ENCODE results near the gene LYRM4.

LYRM4 gene

DNA sequence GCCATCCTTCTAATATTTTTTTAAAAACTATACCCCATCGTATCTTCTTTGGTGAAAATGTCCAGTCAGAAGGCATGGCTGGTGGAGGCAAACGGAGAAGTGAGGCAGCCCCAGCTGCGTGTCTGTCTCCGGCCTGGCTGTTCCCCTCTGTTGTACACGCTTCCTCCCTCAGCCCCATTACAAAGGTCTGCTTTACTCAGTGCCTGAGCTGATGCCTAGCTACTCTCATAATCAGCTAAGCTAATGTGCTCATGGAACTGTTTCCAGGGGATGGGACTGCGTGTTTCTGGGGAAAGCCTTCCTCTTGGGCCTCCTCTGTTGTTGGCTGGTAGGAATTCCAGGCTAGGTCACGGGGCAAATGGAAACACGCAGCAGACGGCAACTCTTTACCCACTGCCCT is 108.3 kb downstream of the LYRM4 start:
- no peak for DNase-seq
- H3K79me2 ChIP-seq (ENCODE audit: control insufficient read depth, insufficient read depth, low read length, poor library complexity): no peaks in the 10 kb centered on the region
- H2BK12ac ChIP-seq (ENCODE audit: low read length): no peak overlapping the region
- no peak overlapping the region for H3K27ac ChIP-seq (ENCODE audit: low read depth, low read length)
- no peak overlapping the region for H2AK5ac ChIP-seq (ENCODE audit: low read length)
- H3K4me2 ChIP-seq (ENCODE audit: low read length): no peak overlapping the region
- H3K18ac ChIP-seq (ENCODE audit: low read length): no peak overlapping the region
- no peak overlapping the region for H2BK120ac ChIP-seq (ENCODE audit: insufficient read depth, low read length, poor library complexity)
- H2BK5ac ChIP-seq (ENCODE audit: low read depth, low read length, poor library complexity): no peak overlapping the region
- no peak overlapping the region for H3K14ac ChIP-seq (ENCODE audit: low read length)
- H4K91ac ChIP-seq (ENCODE audit: low read depth, low read length): no peak overlapping the region
- H3K9ac ChIP-seq (ENCODE audit: low read length): no peak overlapping the region
- no peaks in the 10 kb centered on the region for H3K36me3 ChIP-seq (ENCODE audit: control insufficient read depth in 1 of 2, insufficient read depth in 2 of 2, low read length in 2 of 2)
- H3K4ac ChIP-seq (ENCODE audit: low read depth, low read length): no peak overlapping the region
- no peaks in the 10 kb centered on the region for H3K79me1 ChIP-seq (ENCODE audit: low read length)
- H3K4me3 ChIP-seq (ENCODE audit: low read depth, low read length): no peak overlapping the region
- H3K23ac ChIP-seq (ENCODE audit: low read length): no peak overlapping the region
- no peak overlapping the region for H4K12ac ChIP-seq (ENCODE audit: low read depth, low read length)
- no peak overlapping the region for H2AFZ ChIP-seq (ENCODE audit: insufficient read depth, low read length, poor library complexity)
- no peaks in the 10 kb centered on the region for H3K9me3 ChIP-seq (ENCODE audit: insufficient read depth, low read depth, low read length)
- no peaks in the 10 kb centered on the region for H3K4me1 ChIP-seq (ENCODE audit: control insufficient read depth in 1 of 2, insufficient read depth in 2 of 2, low read length in 2 of 2)
- H3K27me3 ChIP-seq (ENCODE audit: insufficient read depth, low read length): no peaks in the 10 kb centered on the region
- WGBS (ENCODE audit: extremely low coverage, insufficient coverage, insufficient read length): no CpG with 5 or more reads among the region's 9 CpGs
- no peak overlapping the region for H4K8ac ChIP-seq (ENCODE audit: low read depth, low read length)

DNA sequence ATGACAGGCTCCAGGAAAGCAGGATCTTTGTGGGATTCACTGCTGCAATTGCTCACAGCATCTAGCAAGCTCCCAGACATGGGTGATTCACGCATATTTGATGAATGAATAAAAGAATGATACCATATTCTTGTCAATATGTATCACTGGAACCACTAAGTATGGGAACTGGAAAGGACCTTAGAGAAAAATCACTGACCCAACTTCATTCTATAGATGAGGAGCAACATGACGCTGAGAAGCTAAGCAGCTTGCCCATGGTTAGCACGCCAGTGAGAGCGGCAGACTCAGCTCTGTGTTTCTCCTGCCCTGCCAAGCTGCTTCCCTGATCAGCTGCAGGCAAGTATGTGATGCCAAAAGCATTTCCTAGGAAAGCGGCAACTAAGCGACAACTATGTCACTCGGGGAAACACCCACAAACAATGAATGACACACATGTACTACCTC is 108.8 kb downstream of the LYRM4 start:
- H3K79me1 ChIP-seq (ENCODE audit: low read length): no peaks in the 10 kb centered on the region
- no peak overlapping the region for H4K12ac ChIP-seq (ENCODE audit: low read depth, low read length)
- no peak overlapping the region for H3K4me2 ChIP-seq (ENCODE audit: low read length)
- no peaks in the 10 kb centered on the region for H3K27me3 ChIP-seq (ENCODE audit: insufficient read depth, low read length)
- H3K9me3 ChIP-seq (ENCODE audit: insufficient read depth, low read depth, low read length): no peaks in the 10 kb centered on the region
- H4K8ac ChIP-seq (ENCODE audit: low read depth, low read length): no peak overlapping the region
- H3K9ac ChIP-seq (ENCODE audit: low read length): no peak overlapping the region
- H3K79me2 ChIP-seq (ENCODE audit: control insufficient read depth, insufficient read depth, low read length, poor library complexity): no peaks in the 10 kb centered on the region
- H3K18ac ChIP-seq (ENCODE audit: low read length): no peak overlapping the region
- H2BK12ac ChIP-seq (ENCODE audit: low read length): no peak overlapping the region
- no peak overlapping the region for H3K27ac ChIP-seq (ENCODE audit: low read depth, low read length)
- H2BK120ac ChIP-seq (ENCODE audit: insufficient read depth, low read length, poor library complexity): no peak overlapping the region
- H3K14ac ChIP-seq (ENCODE audit: low read length): no peak overlapping the region
- no CpG with 5 or more reads among the region's 7 CpGs for WGBS (ENCODE audit: extremely low coverage, insufficient coverage, insufficient read length)
- H3K23ac ChIP-seq (ENCODE audit: low read length): no peak overlapping the region
- no peaks in the 10 kb centered on the region for H3K36me3 ChIP-seq (ENCODE audit: control insufficient read depth in 1 of 2, insufficient read depth in 2 of 2, low read length in 2 of 2)
- H3K4ac ChIP-seq (ENCODE audit: low read depth, low read length): no peak overlapping the region
- no peaks in the 10 kb centered on the region for H3K4me1 ChIP-seq (ENCODE audit: control insufficient read depth in 1 of 2, insufficient read depth in 2 of 2, low read length in 2 of 2)
- H4K91ac ChIP-seq (ENCODE audit: low read depth, low read length): no peak overlapping the region
- no peak for DNase-seq
- H2AK5ac ChIP-seq (ENCODE audit: low read length): no peak overlapping the region
- no peak overlapping the region for H2BK5ac ChIP-seq (ENCODE audit: low read depth, low read length, poor library complexity)
- no peak overlapping the region for H2AFZ ChIP-seq (ENCODE audit: insufficient read depth, low read length, poor library complexity)
- no peak overlapping the region for H3K4me3 ChIP-seq (ENCODE audit: low read depth, low read length)

GRCh38 chr6:5151360-5151954 is 109.3 kb downstream of the LYRM4 start:
- H3K4me1 ChIP-seq (ENCODE audit: control insufficient read depth in 1 of 2, insufficient read depth in 2 of 2, low read length in 2 of 2): peaks cover 4% of the 10 kb centered on the region in 2 experiments
- H3K23ac ChIP-seq (ENCODE audit: low read length): no peak overlapping the region
- H3K27me3 ChIP-seq (ENCODE audit: insufficient read depth, low read length): no peaks in the 10 kb centered on the region
- H3K9me3 ChIP-seq (ENCODE audit: insufficient read depth, low read depth, low read length): no peaks in the 10 kb centered on the region
- no peak overlapping the region for H2AK5ac ChIP-seq (ENCODE audit: low read length)
- H4K12ac ChIP-seq (ENCODE audit: low read depth, low read length): no peak overlapping the region
- H3K4me2 ChIP-seq (ENCODE audit: low read length): no peak overlapping the region
- H2BK5ac ChIP-seq (ENCODE audit: low read depth, low read length, poor library complexity): no peak overlapping the region
- H3K18ac ChIP-seq (ENCODE audit: low read length): no peak overlapping the region
- peaks cover 2% of the 10 kb centered on the region for H3K79me1 ChIP-seq (ENCODE audit: low read length)
- no peak overlapping the region for H3K14ac ChIP-seq (ENCODE audit: low read length)
- H2BK120ac ChIP-seq (ENCODE audit: insufficient read depth, low read length, poor library complexity): no peak overlapping the region
- no peaks in the 10 kb centered on the region for H3K79me2 ChIP-seq (ENCODE audit: control insufficient read depth, insufficient read depth, low read length, poor library complexity)
- H2AFZ ChIP-seq (ENCODE audit: insufficient read depth, low read length, poor library complexity): no peak overlapping the region
- H3K9ac ChIP-seq (ENCODE audit: low read length): no peak overlapping the region
- no peak overlapping the region for H3K27ac ChIP-seq (ENCODE audit: low read depth, low read length)
- H2BK12ac ChIP-seq (ENCODE audit: low read length): no peak overlapping the region
- WGBS (ENCODE audit: extremely low coverage, insufficient coverage, insufficient read length): no CpG with 5 or more reads among the region's 9 CpGs
- no peak overlapping the region for H4K8ac ChIP-seq (ENCODE audit: low read depth, low read length)
- H4K91ac ChIP-seq (ENCODE audit: low read depth, low read length): no peak overlapping the region
- H3K4ac ChIP-seq (ENCODE audit: low read depth, low read length): no peak overlapping the region
- no peak for DNase-seq
- H3K36me3 ChIP-seq (ENCODE audit: control insufficient read depth in 1 of 2, insufficient read depth in 2 of 2, low read length in 2 of 2): no peaks in the 10 kb centered on the region
- no peak overlapping the region for H3K4me3 ChIP-seq (ENCODE audit: low read depth, low read length)

GRCh38 chr6:5150551-5151075 is 110.1 kb downstream of the LYRM4 start:
- H3K9me3 ChIP-seq (ENCODE audit: insufficient read depth, low read depth, low read length): no peaks in the 10 kb centered on the region
- no peak overlapping the region for H3K4me2 ChIP-seq (ENCODE audit: low read length)
- no peak overlapping the region for H2BK12ac ChIP-seq (ENCODE audit: low read length)
- no peak overlapping the region for H4K91ac ChIP-seq (ENCODE audit: low read depth, low read length)
- H4K12ac ChIP-seq (ENCODE audit: low read depth, low read length): no peak overlapping the region
- no peak overlapping the region for H4K8ac ChIP-seq (ENCODE audit: low read depth, low read length)
- no peak for DNase-seq
- no peak overlapping the region for H2AK5ac ChIP-seq (ENCODE audit: low read length)
- no peak overlapping the region for H3K4ac ChIP-seq (ENCODE audit: low read depth, low read length)
- H3K27me3 ChIP-seq (ENCODE audit: insufficient read depth, low read length): no peaks in the 10 kb centered on the region
- H3K23ac ChIP-seq (ENCODE audit: low read length): no peak overlapping the region
- H3K14ac ChIP-seq (ENCODE audit: low read length): no peak overlapping the region
- H3K18ac ChIP-seq (ENCODE audit: low read length): no peak overlapping the region
- H3K9ac ChIP-seq (ENCODE audit: low read length): no peak overlapping the region
- no peak overlapping the region for H2BK120ac ChIP-seq (ENCODE audit: insufficient read depth, low read length, poor library complexity)
- peaks cover 7 to 10% of the 10 kb centered on the region in 2 experiments for H3K4me1 ChIP-seq (ENCODE audit: control insufficient read depth in 1 of 2, insufficient read depth in 2 of 2, low read length in 2 of 2)
- no peak overlapping the region for H3K27ac ChIP-seq (ENCODE audit: low read depth, low read length)
- H2AFZ ChIP-seq (ENCODE audit: insufficient read depth, low read length, poor library complexity): no peak overlapping the region
- WGBS (ENCODE audit: extremely low coverage, insufficient coverage, insufficient read length): no CpG with 5 or more reads among the region's 3 CpGs
- H3K36me3 ChIP-seq (ENCODE audit: control insufficient read depth in 1 of 2, insufficient read depth in 2 of 2, low read length in 2 of 2): no peaks in the 10 kb centered on the region
- H3K4me3 ChIP-seq (ENCODE audit: low read depth, low read length): no peak overlapping the region
- no peaks in the 10 kb centered on the region for H3K79me2 ChIP-seq (ENCODE audit: control insufficient read depth, insufficient read depth, low read length, poor library complexity)
- no peak overlapping the region for H2BK5ac ChIP-seq (ENCODE audit: low read depth, low read length, poor library complexity)
- peaks cover 2% of the 10 kb centered on the region for H3K79me1 ChIP-seq (ENCODE audit: low read length)

All from trophoblast cell (in vitro differentiated cells and primary cell).